Endometrium (tissue), 2 donors: Measurements from ENCODE around the gene MBNL2.

Experiments
- FAIRE-seq: peaks from 2 replicates; lab custom pipeline; 2012; peaks lifted over from hg19 to GRCh38; lab: Jason Lieb, UNC
- donor health status: control.
- donor health status: control.

MBNL2 gene

GRCh38 chr13:97211300-97211699, 10.8 kb upstream of the MBNL2 start:
- FAIRE-seq = no peak

GRCh38 chr13:97212004-97212403, 10.1 kb upstream of the MBNL2 start:
- FAIRE-seq = no peak

- no peak for FAIRE-seq
These were observed 9.5 kb upstream of the MBNL2 start for GRCh38 chr13:97212601-97213040.

DNA sequence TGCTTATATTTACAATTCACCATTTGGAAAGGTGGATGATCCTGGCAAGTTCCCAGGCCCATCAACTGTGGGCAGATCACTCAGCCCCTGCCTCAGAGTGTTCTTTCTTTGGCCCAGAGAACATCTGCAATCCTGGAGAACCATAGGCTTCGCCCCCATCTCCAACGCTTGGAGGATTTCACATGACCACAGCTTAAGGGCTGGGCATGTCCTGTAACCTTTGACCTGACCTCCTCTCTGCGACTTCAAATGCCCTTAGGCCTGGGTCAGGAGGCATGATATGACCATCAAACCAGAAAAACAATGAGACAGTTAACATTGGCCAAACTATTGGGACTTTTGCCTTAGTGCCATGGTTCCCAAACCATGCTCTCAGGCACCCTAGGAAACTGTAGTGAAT, 7.2 kb upstream of the MBNL2 start:
- no peak for FAIRE-seq

DNA sequence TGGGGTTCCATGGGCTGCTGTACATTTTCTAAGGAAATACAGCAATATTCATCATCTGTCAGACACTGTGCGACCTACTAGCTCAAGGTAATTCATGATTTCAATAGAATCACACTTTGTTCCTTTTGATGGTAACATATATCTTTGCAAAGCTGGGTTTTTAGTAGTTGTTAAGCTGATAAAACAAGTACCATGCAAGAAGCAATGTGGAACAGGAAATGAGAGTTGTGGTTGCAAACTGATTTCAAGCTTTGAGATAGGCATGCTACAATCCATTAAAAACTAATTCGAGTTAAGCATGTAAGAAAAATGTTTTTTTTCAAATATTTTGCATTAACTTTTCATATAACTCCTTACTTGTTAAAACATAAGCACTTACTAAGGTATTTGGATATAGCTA, 6.8 kb upstream of the MBNL2 start:
- FAIRE-seq = no peak

- FAIRE-seq = no peak
These were observed 2.9 kb upstream of the MBNL2 start for GRCh38 chr13:97219226-97219625.

- no peak for FAIRE-seq
These were observed 1.8 kb upstream of the MBNL2 start for GRCh38 chr13:97220151-97220900.

DNA sequence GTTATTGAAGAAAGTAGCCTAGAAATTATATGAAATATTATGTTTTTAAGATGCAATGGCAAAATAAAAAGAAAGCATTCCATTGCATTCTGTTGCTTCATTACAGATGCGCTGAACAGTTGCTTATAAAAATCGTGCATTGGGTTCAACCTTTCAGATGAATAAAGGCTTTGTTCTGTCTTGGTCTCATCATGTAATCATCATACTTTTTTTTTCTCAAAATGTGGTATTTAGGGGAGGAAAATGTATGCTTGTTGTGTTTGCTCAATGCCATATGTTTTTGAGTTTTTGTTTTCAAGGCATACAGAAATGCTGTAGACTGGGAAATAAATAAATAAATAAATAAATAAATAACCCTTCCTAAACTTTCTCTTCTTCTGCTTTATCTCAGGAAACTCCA, 1.1 kb upstream of the MBNL2 start:
- FAIRE-seq = no peak

DNA sequence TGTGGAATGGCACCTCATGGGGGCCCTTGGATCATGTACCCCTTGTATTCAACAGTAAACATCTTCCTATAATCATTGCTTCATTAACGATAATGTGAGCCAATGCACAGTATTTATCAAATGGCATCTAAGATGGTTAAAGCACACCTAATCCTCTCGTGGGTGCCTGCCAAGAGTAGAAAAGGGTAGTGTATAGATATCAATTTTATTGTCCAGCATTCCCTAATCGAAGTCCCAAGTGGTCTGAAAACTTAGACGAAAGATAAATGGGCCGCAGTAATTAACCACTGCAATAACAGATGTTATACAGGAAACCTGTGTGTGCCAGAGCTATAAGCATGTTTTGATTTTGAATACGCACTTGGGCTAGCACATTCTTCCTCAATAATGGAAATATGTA, 667 bp upstream of the MBNL2 start:
- FAIRE-seq = no peak

DNA sequence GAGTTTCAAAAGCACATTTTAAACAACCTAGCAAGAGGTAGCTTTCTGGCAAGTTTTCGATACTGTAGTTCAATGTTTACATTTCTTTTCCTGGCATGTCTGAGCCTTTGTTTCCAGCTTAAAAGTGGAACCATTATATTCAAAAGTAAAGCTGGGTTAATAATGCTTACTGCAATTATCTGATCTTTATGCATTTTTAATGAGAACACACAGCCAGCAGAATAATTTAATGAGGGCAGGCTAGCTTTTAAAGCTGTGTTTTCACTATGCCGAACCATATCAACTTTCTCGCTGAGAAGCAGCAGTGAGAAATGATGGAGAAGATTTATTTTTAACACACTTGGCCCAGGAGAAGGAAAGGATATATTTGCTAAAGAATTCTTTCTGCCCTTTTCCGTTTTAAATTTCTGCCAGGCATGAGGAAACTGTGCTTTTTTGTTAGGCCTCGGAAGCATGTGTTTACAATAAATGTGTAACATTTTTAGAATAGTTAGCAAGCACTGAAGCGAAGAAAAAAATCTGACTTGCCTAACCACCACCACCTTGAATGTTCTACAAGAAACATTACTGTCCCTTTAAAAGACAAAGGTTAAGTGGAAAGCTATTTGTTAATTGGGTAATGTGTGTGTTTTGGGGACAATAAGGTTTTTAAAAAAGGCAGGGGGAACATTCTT, 1.0 kb downstream of the MBNL2 start:
- FAIRE-seq = no peak

- no peak for FAIRE-seq
These were observed 1.8 kb downstream of the MBNL2 start for GRCh38 chr13:97223711-97224541.

- FAIRE-seq = no peak
These were observed 2.6 kb downstream of the MBNL2 start for GRCh38 chr13:97224544-97225300.

DNA sequence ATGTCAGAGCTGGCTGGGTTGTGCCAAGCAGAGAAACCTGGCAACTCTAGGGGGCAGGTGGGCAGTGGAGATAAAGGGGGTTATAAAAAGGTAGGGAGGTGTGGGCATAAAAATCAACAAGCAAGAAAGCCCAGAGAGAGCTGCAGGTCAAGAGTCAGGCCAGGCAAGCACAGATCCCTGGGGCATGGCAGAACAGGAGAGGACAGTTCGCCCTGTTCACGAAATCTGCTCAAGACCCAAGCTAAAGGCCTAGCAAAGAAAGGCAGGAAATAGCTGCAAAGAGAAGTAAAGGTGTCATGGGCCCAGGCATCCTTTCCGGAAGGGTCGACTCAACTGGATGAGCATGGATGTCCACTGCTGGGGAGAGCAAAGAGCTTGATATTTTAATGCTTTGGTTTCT, 3.4 kb downstream of the MBNL2 start:
- no peak for FAIRE-seq

DNA sequence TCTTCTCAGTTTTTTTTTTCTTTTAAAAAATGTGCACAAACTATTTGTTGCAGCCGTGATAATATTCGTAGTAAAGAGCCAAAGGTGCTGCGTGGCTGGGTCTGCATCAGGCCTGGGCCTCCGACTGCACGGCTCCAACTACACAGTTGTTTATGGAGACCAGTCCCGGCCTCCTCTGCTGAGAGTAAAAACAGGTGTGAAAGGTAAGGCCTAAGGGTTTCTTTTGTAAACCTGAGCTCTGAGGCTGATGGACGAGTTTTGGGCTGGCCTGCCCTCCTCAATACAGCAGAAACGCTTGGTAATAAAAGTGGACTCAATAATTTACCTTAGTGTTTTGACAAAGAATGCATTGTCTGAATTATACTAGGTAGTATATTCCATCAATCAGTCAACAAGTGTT, 3.9 kb downstream of the MBNL2 start:
- no peak for FAIRE-seq

GRCh38 chr13:97226788-97227627, 4.9 kb downstream of the MBNL2 start:
- FAIRE-seq = no peak

DNA sequence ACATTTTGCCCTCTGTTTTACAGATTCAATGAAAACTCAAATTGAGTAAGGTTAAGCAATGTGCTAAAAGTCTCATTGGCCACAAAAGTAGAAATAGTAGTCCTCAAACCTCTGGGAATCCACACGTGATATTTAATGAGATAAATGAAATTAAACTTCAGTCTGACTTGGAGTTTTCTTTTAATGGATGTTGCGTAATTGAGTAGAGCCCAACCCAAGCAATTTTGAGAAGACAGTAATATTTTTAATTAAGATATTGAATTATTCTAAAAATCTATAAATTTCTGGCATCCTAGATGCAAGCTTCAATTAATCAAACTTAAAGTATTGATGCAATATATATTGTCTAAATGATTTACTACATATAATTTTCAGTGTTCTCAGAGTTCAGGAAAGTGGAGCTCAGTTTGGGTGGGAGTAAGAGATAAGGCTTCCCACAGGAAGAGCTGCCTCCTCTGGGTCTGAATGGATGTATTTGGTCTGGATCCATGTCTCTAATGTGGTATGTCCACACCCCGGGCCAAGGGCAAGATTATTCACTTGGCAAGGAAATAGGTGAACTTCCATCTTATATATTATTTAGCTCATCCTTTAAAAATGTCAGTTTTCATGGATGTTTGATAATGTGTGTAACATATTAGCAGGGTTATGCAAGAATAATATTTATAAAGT, 6.9 kb downstream of the MBNL2 start:
- FAIRE-seq = no peak

DNA sequence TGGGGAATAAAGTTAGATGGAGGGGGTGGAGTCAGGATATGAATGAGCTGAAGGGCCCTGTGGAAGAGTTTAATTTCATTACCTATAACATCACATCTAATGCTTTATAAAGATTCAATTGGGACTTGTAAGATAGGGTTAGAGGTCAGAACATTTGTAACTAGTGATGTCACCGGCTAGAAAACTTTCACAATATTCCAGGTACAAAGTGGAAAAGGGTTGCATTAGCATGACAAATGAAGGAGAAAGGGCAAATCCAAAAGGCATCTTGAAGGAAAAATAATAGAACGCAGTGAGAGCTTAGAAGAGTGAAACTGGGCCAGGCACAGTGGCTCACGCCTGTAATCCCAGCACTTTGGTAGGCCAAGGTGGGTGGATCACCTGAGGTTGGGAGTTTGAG, 7.6 kb downstream of the MBNL2 start:
- FAIRE-seq = no peak

- no peak for FAIRE-seq
These were observed 9.1 kb downstream of the MBNL2 start for GRCh38 chr13:97231118-97231828.

GRCh38 chr13:97231829-97232196, 9.7 kb downstream of the MBNL2 start:
- FAIRE-seq = no peak

- FAIRE-seq = no peak
These were observed 11.4 kb downstream of the MBNL2 start for GRCh38 chr13:97233499-97233898.
